K562 (cell line): ENCODE measurements around the gene ACER3. TPM values are rescaled to one million over a fixed set of nuclear protein-coding genes. Genes with fewer than 3 reads are reported as not detected.
A peak's percentile ranks its signal among the peaks of the same experiment; 100 is the strongest.

ENCODE experiments used
- ATAC-seq: fragments of 200-7000 bp; cut with Tn5 transposase; 3 replicates; pipeline ENCODE4 v1.9.1; 2020; ENCODE audit warnings: moderate library complexity
- BruUV-seq: library from RNA; stranded (reverse); fragments of 400-500 nt; replicated peaks from 2 replicates; lab custom pipeline; 2021; lab: Mats Ljungman, UMichigan
- CTCF ChIA-PET: fragments of 300-600 bp; formaldehyde crosslinking; extraction: SDS; loops from one replicate; lab custom pipeline; 2021; ENCODE audit warnings: low intra/inter-chr PET ratio; lab: Yijun Ruan, JAX
- POLR2A ChIA-PET: fragments of 300-600, 350-650 bp; sonication (Branson Sonifier 250); formaldehyde crosslinking; extraction: SDS; loops from one replicate; lab custom pipeline; 2021; ENCODE audit warnings: antibody characterized with exemption, inconsistent platforms; lab: Yijun Ruan, JAX
- DNase-seq, 4 experiments: peaks; one replicate each; pipeline versions ENCODE4 v3.0.0 to v3.0.0-alpha.2; 2011 to 2018; ENCODE audit warnings: low spot score in 3 of 4, mixed read lengths in 3 of 4; ENCODE audit errors: extremely low read depth in 1 of 4
- FAIRE-seq: peaks from 2 replicates; lab custom pipeline; 2011; peaks lifted over from hg19 to GRCh38; lab: Jason Lieb, UNC
- H2AFZ ChIP-seq: 2 replicates; pipeline ENCODE4 v1.6.0; 2011; ENCODE audit warnings: low read depth, low read length, control low read depth, inconsistent platforms
- H3K27ac ChIP-seq: fragments of 200-600 bp; 3 replicates; pipeline ENCODE4 v1.8.0; 2011; ENCODE audit warnings: low read depth, mild to moderate bottlenecking, control low read depth, inconsistent platforms, low read length, moderate library complexity, mixed read lengths; ENCODE audit errors: extremely low read depth
- H3K27me3 ChIP-seq, 2 experiments: fragments of 300-600 bp in 1 of 2; 2 replicates in 1 of 2; 3 replicates in 1 of 2; pipeline versions ENCODE4 v1.6.0 to v1.8.0; 2011; ENCODE audit warnings: inconsistent platforms in 2 of 2, low read length in 2 of 2, mild to moderate bottlenecking in 1 of 2, mixed read lengths in 1 of 2, moderate library complexity in 1 of 2; ENCODE audit not compliant: control insufficient read depth in 2 of 2, insufficient read depth in 2 of 2
- H3K36me3 ChIP-seq: fragments of 300-600 bp; 3 replicates; pipeline ENCODE4 v1.8.0; 2011; ENCODE audit warnings: mild to moderate bottlenecking, low read length, inconsistent platforms; ENCODE audit not compliant: control insufficient read depth, insufficient read depth
- H3K4me1 ChIP-seq, 2 experiments: fragments of 200-600 bp in 1 of 2; replicated peaks in 1 of 2; 2 replicates in 1 of 2; 3 replicates in 1 of 2; pipeline versions ENCODE4 v1.5.1 to v1.8.0; 2011; ENCODE audit warnings: inconsistent platforms in 2 of 2, low read length in 2 of 2, mild to moderate bottlenecking in 1 of 2, mixed read lengths in 1 of 2, moderate library complexity in 1 of 2; ENCODE audit not compliant: control insufficient read depth in 2 of 2, insufficient read depth in 2 of 2
- H3K4me2 ChIP-seq: 2 replicates; pipeline ENCODE4 v1.6.1; 2011; ENCODE audit warnings: low read length, control low read depth, inconsistent platforms, mixed read lengths; ENCODE audit not compliant: insufficient read depth
- H3K4me3 ChIP-seq: fragments of 200-600 bp; sonication (generic), shearing (Covaris generic); 2 replicates; pipeline ENCODE4 v1.5.1; 2016; ENCODE audit warnings: control low read depth, inconsistent platforms
- H3K79me2 ChIP-seq: fragments of 200-600 bp; 3 replicates; pipeline ENCODE4 v1.8.0; 2011; ENCODE audit warnings: low read length, inconsistent platforms; ENCODE audit not compliant: control insufficient read depth, insufficient read depth
- H3K9ac ChIP-seq, 2 experiments: 2 replicates each; pipeline versions ENCODE4 v1.6.0 to v1.6.1; 2011; ENCODE audit warnings: low read depth in 2 of 2, low read length in 2 of 2, control low read depth in 1 of 2, inconsistent platforms in 1 of 2, mild to moderate bottlenecking in 1 of 2, mixed read lengths in 1 of 2; ENCODE audit not compliant: insufficient read depth in 1 of 2
- H3K9me1 ChIP-seq: one replicate; pipeline ENCODE4 v1.6.0; 2011; ENCODE audit warnings: inconsistent platforms, mild to moderate bottlenecking, low read length, moderate library complexity; ENCODE audit not compliant: control insufficient read depth, insufficient read depth
- H3K9me3 ChIP-seq: replicated peaks from 2 replicates; pipeline ENCODE4 v1.5.1; 2011; ENCODE audit warnings: low read depth, low read length, inconsistent platforms; ENCODE audit not compliant: control insufficient read depth, insufficient read depth
- H4K20me1 ChIP-seq: replicated peaks from 2 replicates; pipeline ENCODE4 v1.6.1; 2011; ENCODE audit warnings: low read length, inconsistent platforms, mixed read lengths; ENCODE audit not compliant: control insufficient read depth, insufficient read depth
- ADNP ChIP-seq: fragments of 200-800 bp; sonication (Bioruptor generic); IDR thresholded peaks from 2 replicates; pipeline ENCODE4 v1.6.1; 2016; ENCODE audit warnings: missing genetic modification characterization, missing compliant biosample characterization
- ARID1B ChIP-seq: fragments of 450-650 bp; IDR thresholded peaks from 2 replicates; pipeline ENCODE4 v1.6.1; 2016; ENCODE audit warnings: antibody characterized with exemption, mild to moderate bottlenecking, inconsistent platforms
- CBFA2T2 ChIP-seq: fragments of 450-650 bp; conservative IDR thresholded peaks from 2 replicates; pipeline ENCODE4 v1.6.1; 2017; ENCODE audit warnings: mild to moderate bottlenecking
- CBFA2T3 ChIP-seq: fragments of 450-650 bp; IDR thresholded peaks from 2 replicates; pipeline ENCODE4 v1.6.1; 2017
- CXXC5 ChIP-seq: fragments of 250-450 bp; sonication (Bioruptor Pico); IDR thresholded peaks from 2 replicates; pipeline ENCODE4 v1.8.0; 2022; ENCODE audit warnings: inconsistent platforms, mild to moderate bottlenecking, moderate library complexity
- DACH1 ChIP-seq: fragments of 450-650 bp; IDR thresholded peaks from 2 replicates; pipeline ENCODE4 v1.6.1; 2018; ENCODE audit not compliant: partially characterized antibody
- HINFP ChIP-seq: fragments of 450-650 bp; conservative IDR thresholded peaks from 2 replicates; pipeline ENCODE4 v1.6.1; 2016; ENCODE audit warnings: missing genetic modification characterization, low read depth, mild to moderate bottlenecking, control low read depth, missing compliant biosample characterization
- NCOR1 ChIP-seq: fragments of 450-650 bp; IDR thresholded peaks from 2 replicates; pipeline ENCODE4 v1.6.1; 2016; ENCODE audit warnings: mild to moderate bottlenecking, moderate library complexity
- SFPQ ChIP-seq: fragments of 200-400 bp; formaldehyde crosslinking; IDR thresholded peaks from 2 replicates; pipeline ENCODE4 v1.6.1; 2017; ENCODE audit warnings: mild to moderate bottlenecking, low read depth, low read length, moderate library complexity
- SPI1 ChIP-seq: IDR thresholded peaks from 2 replicates; pipeline ENCODE4 v1.6.1; 2011; ENCODE audit warnings: low read depth, low read length, control low read depth, borderline replicate concordance
- TCF3 ChIP-seq: sonication (generic); formaldehyde crosslinking; IDR thresholded peaks from 2 replicates; pipeline ENCODE4 v1.4.0; 2020; ENCODE audit warnings: mild to moderate bottlenecking, missing genetic modification reagents
- TEAD4 ChIP-seq, 2 experiments: sonication (generic) in 1 of 2; formaldehyde crosslinking in 1 of 2; IDR thresholded peaks; 2 replicates each; pipeline versions ENCODE4 v1.6.1 to v1.8.0; 2012 to 2022; ENCODE audit warnings: borderline replicate concordance in 1 of 2, inconsistent platforms in 1 of 2, low read length in 1 of 2, mild to moderate bottlenecking in 1 of 2, missing genetic modification reagents in 1 of 2
- ZNF740 ChIP-seq, 3 experiments: fragments of 200-800 bp in 1 of 3; sonication (Bioruptor generic) in 1 of 3; sonication (generic) in 1 of 3; formaldehyde crosslinking in 1 of 3; IDR thresholded peaks; 2 replicates each; pipeline versions ENCODE4 v1.6.1 to v1.8.0; 2016 to 2022; ENCODE audit warnings: mild to moderate bottlenecking in 2 of 3, missing compliant biosample characterization in 2 of 3, missing genetic modification characterization in 2 of 3, missing genetic modification reagents in 1 of 3
- ZSCAN29 ChIP-seq: fragments of 450-650 bp; IDR thresholded peaks from 2 replicates; pipeline ENCODE4 v1.6.1; 2017
- WGBS: fragments of 100-300 bp; shearing (Covaris generic); methylation state at CpG from one replicate; pipeline ENCODE4 v1.1.6; 2016; ENCODE audit warnings: low coverage, mixed read lengths; ENCODE audit not compliant: insufficient coverage; ENCODE audit errors: missing lambda C conversion rate; 5-methylcytosine and 5-hydroxymethylcytosine counted together
- in situ Hi-C: fragments of 300-500 bp; cut with MboI; formaldehyde crosslinking; loops from 4 replicates; pipeline ENCODE4 v1.15.0; 2018; ENCODE audit warnings: inconsistent platforms, mixed read lengths
- intact Hi-C: fragments of 100-400 bp; cut with micrococcal nuclease; formaldehyde crosslinking; loops from 2 replicates; pipeline ENCODE4 v1.14.2; 2022
- polyA plus RNA-seq, 8 experiments: library from polyadenylated mRNA; depleted of rRNA in 4 of 8; stranded (reverse) in 5 of 8; unstranded in 3 of 8; fragments of >200 nt; fragmentation: Nextera tagmentation in 2 of 8; fragmentation: Illumina TruSeq in 1 of 8; extraction: Ambion mirVana in 2 of 8; extraction: Trizol in 1 of 8; gene quantifications; 2 replicates each; pipeline versions ENCODE4 v1.2.1 to v1.2.3, GENCODE V29; 2011 to 2014; ENCODE audit warnings: inconsistent platforms in 1 of 8, missing spikeins in 1 of 8
- total RNA-seq, 7 experiments: library from RNA; depleted of rRNA in 6 of 7; stranded (reverse); fragments of >200 nt in 6 of 7; fragmentation: Illumina TruSeq in 2 of 7; extraction: Trizol in 2 of 7; gene quantifications; 2 replicates each; pipeline versions ENCODE4 v1.2.1 to v1.2.3, GENCODE V29; 2011 to 2021; ENCODE audit warnings: low replicate concordance in 1 of 7

Gene ACER3
- total and polyA plus RNA-seq, 9 of the 15 experiments (the other 6 are each of a cell fraction or from before 2014, with no cell fraction given), result 2.0 to 23.8 (median 9.5) TPM

- ChIA-PET CTCF (no interaction called here), POLR2A (interaction anchor here (0.6 kb wide), 1 partner anchor 1163 kb away, joined by 3 read pairs; no protein-coding TSS in a partner anchor)
- H3K9me1 ChIP-seq, result no peaks in the 10 kb centered on the region
- peaks cover 11% of the 10 kb centered on the region; the same call in 1 of the 3 replicates for H3K79me2 ChIP-seq
- no peak overlapping the region for H3K4me3 ChIP-seq
- peak overlapping the region in 1 of 2 experiments; percentile 10; a peak in 1 of 4 replicates for H3K9ac ChIP-seq
- intact Hi-C loops (no loop called here), in situ Hi-C loops (no loop called here)
- peak overlapping the region; percentile 11; the same call in 2 of the 3 replicates for H3K27ac ChIP-seq
- peak in 1 of 4 experiments; percentile 41 for DNase-seq
- no peaks in the 10 kb centered on the region for H4K20me1 ChIP-seq
- TF ChIP-seq TEAD4 (IDR thresholded peaks at IDR 0.05; ENCODE audit: low read length), result peak; percentile 16; the same call in 1 of the 2 replicates
- no peak for TF ChIP-seq TEAD4 (CRISPR knock-in tag; IDR thresholded peaks at IDR 0.05; ENCODE audit: borderline replicate concordance)
- TF ChIP-seq HINFP (tag), result no peak
- TF ChIP-seq ARID1B, result peak; percentile 36; the same call in 1 of the 2 replicates
- peak; percentile 35 for TF ChIP-seq CBFA2T2
- 0 out of 2 replicates have a peak, but pooled peaks have one; percentile 18 for TF ChIP-seq CXXC5 (CRISPR knock-in tag)
- no peak for TF ChIP-seq ZNF740 (CRISPR knock-in tag; IDR thresholded peaks at IDR 0.05)
- TF ChIP-seq ZNF740 (tag; IDR thresholded peaks at IDR 0.05), result 0 out of 4 replicates have a peak, but pooled peaks of 1 of the 2 experiments have one; percentile 9
- TF ChIP-seq SFPQ, result no peak
- no peak for TF ChIP-seq ADNP (tag)
- peak; percentile 73; the same call in 1 of the 2 replicates for TF ChIP-seq ZSCAN29
- TF ChIP-seq DACH1, result peak; percentile 3
- peak; percentile 26; the same call in 1 of the 2 replicates for TF ChIP-seq NCOR1
- TF ChIP-seq SPI1, result peak; percentile 40; the same call in 1 of the 2 replicates
- TF ChIP-seq TCF3, result peak; percentile 38; the same call in 1 of the 2 replicates
- peak; percentile 69 for TF ChIP-seq CBFA2T3
- WGBS, result 23% methylated on average over 9 of the region's 9 CpGs
- no peaks in the 10 kb centered on the region for H3K9me3 ChIP-seq
- H3K27me3 ChIP-seq, result no peaks in the 10 kb centered on the region
- peaks cover 17 to 34% of the 10 kb centered on the region in 2 experiments for H3K4me1 ChIP-seq
- peak; percentile 23 for FAIRE-seq
- peak overlapping the region; percentile 58 for H3K4me2 ChIP-seq
- BruUV-seq, result no TSS peak
- no peaks in the 10 kb centered on the region for H3K36me3 ChIP-seq
- 0 out of 2 replicates have a peak overlapping the region, but pooled peaks have one; percentile 25 for H2AFZ ChIP-seq
- ATAC-seq, result peak; percentile 67
These were observed 24.8 kb downstream of the ACER3 start for GRCh38 chr11:76885390-76886097.
